Activated CD4-positive, alpha-beta T cell treated with anti-CD3 and anti-CD28 coated beads, Interleukin-2, amount 10 ng/mL, durations not matched to agents 7 days and 5 days (primary cell): Measurements from ENCODE around the gene SLBP. TPM values are rescaled to one million over a fixed set of nuclear protein-coding genes. Genes with fewer than 3 reads are reported as not detected.
A peak's percentile ranks its signal among the peaks of the same experiment; 100 is the strongest.

ENCODE experiments used
- CTCF ChIA-PET: fragments of 350-600 bp; sonication (Branson Sonifier 250); formaldehyde crosslinking; loops from one replicate; lab custom pipeline; 2021; ENCODE audit warnings: antibody characterized with exemption; lab: Charles Lee
- POLR2A ChIA-PET: fragments of 350-600 bp; sonication (Branson Sonifier 250); formaldehyde crosslinking; loops from one replicate; lab custom pipeline; 2021; ENCODE audit warnings: antibody characterized with exemption; lab: Charles Lee
- DNase-seq: peaks from one replicate; pipeline ENCODE4 v3.0.0-alpha.2; 2020
- H3K27ac Mint-ChIP-seq: one replicate; pipeline ENCODE4 v1.8.0; 2021; ENCODE audit warnings: mild to moderate bottlenecking, moderate library complexity, mixed read lengths
- H3K27me3 Mint-ChIP-seq: one replicate; pipeline ENCODE4 v1.8.0; 2021; ENCODE audit warnings: mixed read lengths
- H3K36me3 Mint-ChIP-seq: one replicate; pipeline ENCODE4 v1.8.0; 2021; ENCODE audit warnings: low read depth, mixed read lengths
- H3K4me1 Mint-ChIP-seq: one replicate; pipeline ENCODE4 v1.8.0; 2021; ENCODE audit warnings: mixed read lengths
- H3K4me3 Mint-ChIP-seq: one replicate; pipeline ENCODE4 v1.8.0; 2021; ENCODE audit warnings: mild to moderate bottlenecking, moderate library complexity, mixed read lengths
- H3K9me3 Mint-ChIP-seq: one replicate; pipeline ENCODE4 v1.8.0; 2021; ENCODE audit warnings: mixed read lengths
- total RNA-seq, 2 experiments: library from RNA; stranded (reverse); gene quantifications; one replicate each; pipeline ENCODE4 v1.2.3, GENCODE V29; 2021

SLBP gene
- total RNA-seq, 2 experiments from 2014 or later: 116 to 137 TPM

DNA sequence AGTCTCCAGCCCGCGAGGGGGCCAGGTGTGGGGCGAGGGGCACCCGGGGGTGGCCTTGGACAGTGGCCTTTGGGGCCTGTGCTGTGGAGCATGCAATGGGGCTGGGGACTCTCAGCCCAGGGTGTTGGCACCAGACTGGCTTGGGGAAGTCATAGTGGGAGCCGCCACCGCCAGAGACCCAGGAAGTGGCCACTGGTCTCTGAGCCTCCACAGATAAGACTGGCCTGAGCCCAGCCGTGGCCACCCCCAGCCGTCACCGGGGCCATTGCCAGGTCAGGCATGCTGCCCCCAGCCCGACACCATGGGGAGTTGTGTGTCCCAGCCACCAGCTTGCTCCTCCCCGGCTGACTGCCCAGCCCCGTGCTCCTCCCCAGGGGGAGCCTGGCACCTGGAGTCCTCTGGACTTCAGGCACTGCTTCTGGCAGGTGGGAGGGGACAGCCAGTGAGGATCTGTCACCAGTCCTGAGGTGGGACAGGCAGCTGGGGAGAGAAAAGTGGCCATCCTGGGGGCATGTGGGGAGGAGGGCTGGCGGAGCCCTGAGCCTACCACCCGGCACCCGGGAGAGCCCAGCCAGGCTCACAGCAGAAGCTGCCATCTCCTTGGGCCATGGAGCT, 41.7 kb upstream of the SLBP start:
- Mint-ChIP-seq H3K36me3 (no peaks in the 10 kb centered on the region), H3K27me3 (no peaks in the 10 kb centered on the region), H3K27ac (no peak overlapping the region), H3K4me3 (no peak overlapping the region), H3K4me1 (peaks cover 3% of the 10 kb centered on the region), H3K9me3 (no peaks in the 10 kb centered on the region)
- DNase-seq: no peak
- POLR2A ChIA-PET: no interaction called here
- CTCF ChIA-PET: interaction anchor here (1.4 kb wide), 1 partner anchor 21 kb away, joined by 3 read pairs; no protein-coding TSS in a partner anchor

DNA sequence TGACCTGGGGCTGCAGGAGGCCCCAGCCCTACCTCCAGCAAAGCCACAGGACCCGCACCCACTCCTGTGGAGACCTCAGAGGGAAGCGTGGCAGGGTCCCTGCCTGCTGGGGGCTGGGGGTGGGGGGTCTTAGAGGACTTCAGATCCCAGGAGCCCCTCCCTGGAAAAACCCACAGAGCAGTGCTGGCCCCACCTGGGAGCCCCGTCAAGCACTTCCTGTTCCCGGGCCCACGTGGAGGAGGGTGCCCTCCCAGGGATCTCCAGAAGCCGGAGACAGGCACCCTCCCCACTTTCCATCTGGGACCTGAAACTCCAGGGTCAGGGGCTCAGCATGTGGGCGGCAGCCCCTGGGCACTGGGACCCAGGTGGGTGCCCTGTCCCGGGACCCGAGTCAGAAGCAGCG, 41.2 kb upstream of the SLBP start:
- H3K9me3 Mint-ChIP-seq: no peaks in the 10 kb centered on the region
- no peak overlapping the region for H3K4me3 Mint-ChIP-seq
- ChIA-PET CTCF (no interaction called here), POLR2A (no interaction called here)
- no peak for DNase-seq
- H3K27ac Mint-ChIP-seq: no peak overlapping the region
- H3K36me3 Mint-ChIP-seq: no peaks in the 10 kb centered on the region
- no peaks in the 10 kb centered on the region for H3K27me3 Mint-ChIP-seq
- peaks cover 3% of the 10 kb centered on the region for H3K4me1 Mint-ChIP-seq

DNA sequence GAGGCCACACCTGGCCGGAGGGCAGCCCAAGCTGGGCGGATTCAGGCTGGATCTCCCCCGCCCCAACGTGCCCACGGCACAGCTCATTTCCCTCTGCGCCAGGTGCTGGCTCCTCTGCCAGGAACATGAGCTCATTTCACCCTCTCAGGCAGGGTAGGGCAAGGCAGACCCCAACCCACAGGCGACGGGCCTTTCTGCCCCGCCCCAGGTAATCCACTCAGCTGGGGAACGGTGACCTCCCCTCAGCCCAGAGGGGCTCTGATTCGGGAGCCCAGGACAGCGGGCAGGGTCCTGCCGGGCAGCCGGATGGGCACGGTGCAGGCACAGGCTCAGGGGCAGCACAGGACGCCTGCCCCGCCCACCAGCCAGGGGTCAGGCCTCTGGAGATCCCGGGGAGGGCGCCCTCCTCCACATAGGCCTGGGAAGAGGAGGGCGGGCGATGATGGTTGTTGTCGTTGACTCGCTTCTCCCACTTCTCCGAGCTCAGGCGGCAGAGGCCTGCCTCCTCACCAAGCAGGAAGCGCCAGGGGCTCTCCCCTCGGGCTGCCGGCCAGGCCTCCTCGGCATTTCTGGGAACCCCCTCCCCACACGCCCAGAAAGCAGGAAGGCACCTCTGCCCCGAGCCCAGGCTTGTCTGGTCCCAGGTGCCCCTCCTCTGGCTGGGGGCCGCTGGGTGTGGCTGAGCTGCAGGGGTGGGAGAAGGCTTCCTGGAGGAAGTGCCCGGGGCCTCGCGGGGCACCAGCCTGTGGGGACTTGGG, 40.3 kb upstream of the SLBP start:
- no peaks in the 10 kb centered on the region for H3K27me3 Mint-ChIP-seq
- H3K4me1 Mint-ChIP-seq: peaks cover 3% of the 10 kb centered on the region
- no peak overlapping the region for H3K4me3 Mint-ChIP-seq
- DNase-seq: peak; percentile 42
- H3K36me3 Mint-ChIP-seq: no peaks in the 10 kb centered on the region
- H3K9me3 Mint-ChIP-seq: no peaks in the 10 kb centered on the region
- ChIA-PET POLR2A (no interaction called here), CTCF (interaction anchor here (1.0 to 2.1 kb wide), 4 partner anchors 22 to 60 kb away, joined by 3 to 7 read pairs (median 4); partner anchors contain the start of gene FGFR3)
- H3K27ac Mint-ChIP-seq: peak overlapping the region; percentile 31

DNA sequence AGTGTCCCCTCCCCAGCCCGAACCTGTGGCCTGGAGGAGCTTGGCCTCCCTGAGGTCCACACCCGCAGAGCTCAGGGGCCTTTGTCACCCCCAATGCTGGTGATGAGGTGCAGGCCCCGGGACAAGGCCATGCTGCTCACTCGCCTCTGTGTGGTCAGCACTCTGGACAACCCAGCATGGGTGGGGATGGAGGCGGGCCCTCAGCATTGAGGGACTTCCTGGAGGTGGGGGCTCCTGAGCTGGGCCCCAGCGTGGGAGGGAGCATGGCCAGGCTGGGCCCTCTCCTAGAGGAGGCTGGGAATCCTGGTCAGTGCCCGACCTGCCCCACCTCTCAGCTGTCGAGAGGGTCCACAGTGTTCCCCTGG, 39.8 kb upstream of the SLBP start:
- DNase-seq: no peak
- Mint-ChIP-seq H3K27ac (no peak overlapping the region), H3K36me3 (no peaks in the 10 kb centered on the region), H3K9me3 (no peaks in the 10 kb centered on the region), H3K4me1 (peaks cover 3% of the 10 kb centered on the region), H3K27me3 (no peaks in the 10 kb centered on the region), H3K4me3 (no peak overlapping the region)
- ChIA-PET POLR2A (interaction anchor here (0.6 kb wide), 1 partner anchor 109 kb away, joined by 4 read pairs; no protein-coding TSS in a partner anchor), CTCF (interaction anchor here (1.0 to 2.1 kb wide), 4 partner anchors 21 to 61 kb away, joined by 3 to 7 read pairs (median 4); partner anchors contain the start of gene FGFR3)

DNA sequence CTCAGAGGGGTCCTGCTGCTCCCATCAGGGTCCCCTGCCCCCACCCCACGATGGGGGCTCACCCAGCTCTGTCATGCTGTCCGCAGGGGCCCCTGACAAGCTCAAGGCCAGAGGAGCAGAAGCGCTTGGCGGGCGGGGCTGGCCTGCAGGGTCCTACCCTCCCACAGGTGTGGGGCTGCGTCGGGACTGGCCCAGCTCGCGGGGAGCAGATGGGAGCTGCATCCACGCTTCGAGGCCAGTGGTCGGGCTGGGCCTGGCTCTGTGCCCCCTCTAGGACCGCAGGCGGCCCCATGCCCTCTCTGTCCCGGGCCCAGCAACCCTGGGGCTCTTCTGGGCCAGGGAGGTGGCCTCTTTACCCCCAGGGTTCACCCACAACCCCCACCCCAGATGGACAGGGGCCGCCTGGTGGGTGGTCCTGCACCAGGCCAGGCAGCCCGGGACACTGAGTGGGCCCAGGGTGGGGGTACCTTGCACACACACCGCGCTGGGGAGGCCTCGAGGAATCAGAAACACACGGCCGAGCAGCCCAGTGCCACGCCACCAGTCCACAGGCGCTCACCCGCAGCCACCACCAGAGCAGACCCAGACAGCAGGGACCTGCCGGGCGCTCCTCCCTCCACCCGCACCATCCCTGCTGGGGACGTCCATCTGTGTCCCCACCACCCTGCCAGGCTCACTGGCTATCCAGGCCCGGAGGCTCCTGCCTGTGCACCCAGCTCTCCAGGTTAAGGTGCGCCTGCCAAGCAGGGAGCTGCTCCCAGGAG, 39.2 kb upstream of the SLBP start:
- no peak overlapping the region for H3K27ac Mint-ChIP-seq
- peaks cover 3% of the 10 kb centered on the region for H3K4me1 Mint-ChIP-seq
- H3K27me3 Mint-ChIP-seq: no peaks in the 10 kb centered on the region
- H3K9me3 Mint-ChIP-seq: no peaks in the 10 kb centered on the region
- DNase-seq: no peak
- POLR2A ChIA-PET: interaction anchor here (0.6 kb wide), 1 partner anchor 109 kb away, joined by 4 read pairs; no protein-coding TSS in a partner anchor
- H3K4me3 Mint-ChIP-seq: no peak overlapping the region
- CTCF ChIA-PET: interaction anchor here (1.0 to 2.1 kb wide), 4 partner anchors 21 to 61 kb away, joined by 3 to 7 read pairs (median 4); partner anchors contain the start of gene FGFR3
- H3K36me3 Mint-ChIP-seq: no peaks in the 10 kb centered on the region

DNA sequence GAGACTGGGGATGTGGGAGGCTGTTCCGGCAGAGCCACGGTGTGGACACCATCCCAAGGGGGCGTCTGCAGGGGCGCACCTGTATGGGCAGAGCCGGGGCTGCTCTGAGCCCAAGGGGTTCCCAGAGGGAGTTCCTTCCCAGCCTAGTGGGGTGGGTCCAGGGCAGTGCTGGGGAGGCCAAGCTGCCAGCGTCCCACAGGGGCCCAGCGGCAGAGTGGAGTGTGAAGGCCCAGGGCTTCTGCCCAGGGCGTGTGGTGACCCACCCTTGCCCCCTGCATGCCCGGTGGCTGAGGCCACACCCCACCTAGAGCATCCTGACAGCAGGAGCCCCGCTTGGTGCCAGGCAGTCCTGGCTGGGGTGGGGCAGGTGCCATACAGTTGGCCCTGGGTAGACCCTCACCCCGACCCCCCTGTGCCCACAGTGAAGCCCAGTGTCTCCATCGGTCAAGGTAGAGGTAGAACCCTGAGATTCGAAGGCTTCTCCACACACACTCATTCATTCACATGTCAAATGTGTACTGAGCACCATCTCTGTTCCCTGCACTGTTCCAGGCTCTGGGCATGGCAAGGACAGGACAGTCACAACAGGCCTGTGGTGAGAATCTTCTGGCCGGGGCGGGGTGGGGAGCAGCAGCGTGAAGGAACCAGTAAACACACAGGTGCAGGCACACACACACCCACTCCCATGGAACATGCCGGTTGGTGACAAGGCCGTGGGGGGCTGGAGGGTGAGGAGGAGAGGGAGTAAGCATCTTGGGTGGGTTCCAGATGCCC, 38.4 kb upstream of the SLBP start:
- CTCF ChIA-PET: interaction anchor here (2.1 kb wide), 1 partner anchor 20 kb away, joined by 7 read pairs; no protein-coding TSS in a partner anchor

DNA sequence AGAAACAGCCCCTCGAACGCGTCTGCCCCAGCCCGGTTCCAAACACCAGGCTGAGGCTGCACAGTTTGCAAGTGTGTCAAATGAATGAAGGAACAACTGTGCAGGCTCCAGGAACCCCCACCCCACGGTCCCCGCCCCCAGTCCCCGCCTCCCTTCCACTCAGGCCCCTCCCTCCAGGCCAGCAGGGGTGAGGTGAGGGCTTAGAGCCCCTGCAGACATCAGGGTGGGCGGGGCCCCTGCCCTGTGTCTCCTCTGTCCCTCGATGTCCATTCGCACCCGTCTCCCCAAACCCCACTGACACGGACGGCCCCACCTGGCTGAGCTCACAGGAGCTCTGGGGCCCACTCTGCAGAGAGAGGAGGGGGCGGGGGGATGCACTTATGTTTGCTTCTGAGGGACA, 37.7 kb upstream of the SLBP start:
- POLR2A ChIA-PET: no interaction called here

More for the DNA sequence above, 38.4 kb upstream of the SLBP start:
- no peak for DNase-seq
- Mint-ChIP-seq H3K4me3 (no peak overlapping the region), H3K4me1 (peaks cover 3% of the 10 kb centered on the region), H3K36me3 (no peaks in the 10 kb centered on the region), H3K9me3 (no peaks in the 10 kb centered on the region), H3K27ac (no peak overlapping the region), H3K27me3 (no peaks in the 10 kb centered on the region)
- POLR2A ChIA-PET: no interaction called here

DNA sequence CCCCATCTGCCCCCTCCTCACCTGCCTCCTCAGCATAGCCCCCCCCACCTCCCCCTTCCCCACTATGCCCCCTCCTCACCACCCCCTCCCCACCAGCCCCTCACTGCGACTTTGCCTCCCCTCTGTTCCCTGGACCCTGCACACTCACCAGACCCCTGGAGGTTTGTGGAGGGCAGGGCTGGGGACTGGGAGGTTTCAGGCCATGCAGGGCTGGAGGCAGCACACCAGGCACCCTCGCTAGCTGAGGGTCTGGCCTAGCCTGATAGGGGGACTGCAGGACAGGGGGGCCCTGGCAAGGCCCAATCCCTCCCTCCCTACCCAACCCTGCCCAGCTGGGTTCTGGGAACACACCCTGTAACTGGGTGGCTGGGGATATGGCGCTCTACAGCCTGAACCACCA, 37.3 kb upstream of the SLBP start:
- Mint-ChIP-seq H3K9me3 (no peaks in the 10 kb centered on the region), H3K4me1 (peaks cover 3% of the 10 kb centered on the region), H3K27ac (no peak overlapping the region), H3K4me3 (no peak overlapping the region), H3K36me3 (peaks cover 3% of the 10 kb centered on the region), H3K27me3 (no peaks in the 10 kb centered on the region)
- CTCF ChIA-PET: no interaction called here
- POLR2A ChIA-PET: no interaction called here
- no peak for DNase-seq

More for the DNA sequence above, 37.7 kb upstream of the SLBP start:
- Mint-ChIP-seq H3K4me1 (peaks cover 3% of the 10 kb centered on the region), H3K27me3 (no peaks in the 10 kb centered on the region), H3K27ac (no peak overlapping the region), H3K36me3 (peaks cover 3% of the 10 kb centered on the region), H3K9me3 (no peaks in the 10 kb centered on the region), H3K4me3 (no peak overlapping the region)
- CTCF ChIA-PET: no interaction called here
- no peak for DNase-seq

DNA sequence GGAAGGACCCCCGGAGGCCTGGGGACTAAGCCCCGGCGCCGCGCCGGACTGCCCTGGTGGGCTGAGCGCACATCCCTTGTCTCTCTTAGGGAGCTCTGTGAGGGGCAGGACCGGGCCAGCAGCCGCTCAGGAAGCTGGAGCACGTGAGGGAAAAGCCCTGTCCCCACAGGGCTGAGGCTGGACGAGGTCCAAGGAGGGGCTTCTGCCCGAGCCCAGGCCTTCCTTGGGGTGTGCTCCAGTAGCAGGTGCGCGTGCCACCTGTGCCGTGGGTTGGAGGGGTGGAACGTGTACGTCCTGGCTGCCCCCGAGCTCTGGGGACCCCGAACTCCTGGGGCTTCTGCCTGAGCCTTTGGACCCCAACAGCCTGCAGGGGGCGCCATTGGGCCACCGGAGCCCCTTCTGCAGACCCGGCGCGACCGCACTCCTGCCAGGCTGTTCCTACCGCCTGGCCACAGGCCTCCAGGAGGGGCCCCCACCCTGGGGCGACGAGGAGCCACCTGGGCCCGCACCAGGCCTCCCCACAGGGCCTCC, 36.4 kb upstream of the SLBP start:
- Mint-ChIP-seq H3K4me3 (no peak overlapping the region), H3K27ac (no peak overlapping the region), H3K27me3 (no peaks in the 10 kb centered on the region), H3K4me1 (peaks cover 3% of the 10 kb centered on the region), H3K36me3 (peaks cover 6% of the 10 kb centered on the region), H3K9me3 (no peaks in the 10 kb centered on the region)
- peak; percentile 85 for DNase-seq
- POLR2A ChIA-PET: no interaction called here
- CTCF ChIA-PET: interaction anchor here (0.7 to 2.1 kb wide), 12 partner anchors 10 to 697 kb away, joined by 3 to 10 read pairs (median 4); partner anchors contain the start of gene FGFR3

DNA sequence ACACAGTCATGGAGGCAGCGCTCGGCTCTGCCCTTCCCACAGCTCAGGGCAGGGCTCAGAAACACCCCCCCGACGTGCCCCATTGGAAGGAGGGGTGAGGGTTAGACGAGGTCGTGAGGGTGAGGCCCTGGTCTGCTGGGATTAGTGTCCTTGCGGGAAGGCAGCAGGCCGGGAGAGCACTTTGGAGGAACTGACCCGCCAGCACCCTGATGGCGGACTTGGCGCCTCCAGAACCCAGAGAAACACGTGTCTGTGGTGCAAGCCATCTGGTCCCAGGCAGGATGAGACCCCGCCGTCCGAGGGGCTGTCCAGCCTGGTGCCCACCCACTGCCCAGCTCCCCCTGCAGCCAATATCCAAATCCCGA, 35.5 kb upstream of the SLBP start:
- ChIA-PET CTCF (interaction anchor here (1.0 to 2.1 kb wide), 7 partner anchors 11 to 60 kb away, joined by 4 to 10 read pairs (median 5); no protein-coding TSS in a partner anchor), POLR2A (no interaction called here)
- Mint-ChIP-seq H3K9me3 (no peaks in the 10 kb centered on the region), H3K27me3 (no peaks in the 10 kb centered on the region), H3K4me1 (no peaks in the 10 kb centered on the region), H3K4me3 (no peak overlapping the region), H3K36me3 (peaks cover 9% of the 10 kb centered on the region), H3K27ac (no peak overlapping the region)
- DNase-seq: no peak

DNA sequence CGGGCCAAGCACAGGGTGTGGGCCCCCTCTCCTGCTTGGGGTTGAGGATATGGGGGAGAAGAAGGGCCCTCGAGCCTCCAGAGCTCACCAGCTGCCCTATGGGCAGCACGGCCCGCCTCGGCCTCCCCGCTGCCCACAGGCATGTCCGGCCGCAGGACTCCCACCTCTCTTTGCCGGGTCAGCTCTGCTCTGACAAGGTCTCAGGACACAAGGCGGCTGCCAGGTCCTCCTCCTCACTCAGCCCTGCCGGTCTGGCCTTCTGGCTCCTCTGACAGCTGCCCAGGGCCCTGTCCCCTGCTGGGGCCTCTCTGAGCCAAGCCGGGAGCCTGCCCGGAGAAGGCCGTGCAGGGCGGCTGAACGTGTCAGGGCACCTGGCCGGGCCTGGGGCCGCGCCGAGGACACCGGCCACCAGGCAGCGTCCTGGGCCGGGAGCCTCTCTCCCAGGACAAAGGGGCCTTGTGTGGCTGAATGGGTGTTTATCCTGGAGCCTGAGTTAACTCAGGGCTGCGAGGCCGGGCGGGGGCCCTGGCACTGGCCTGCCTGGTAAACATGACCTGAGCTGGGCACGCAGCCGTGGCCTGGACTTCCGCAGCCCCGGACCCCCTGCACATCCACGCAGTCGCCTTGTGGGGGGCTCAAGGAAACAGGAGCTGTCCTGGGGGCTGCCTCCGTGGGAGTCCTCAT, 34.9 kb upstream of the SLBP start:
- POLR2A ChIA-PET: no interaction called here
- Mint-ChIP-seq H3K36me3 (peaks cover 12% of the 10 kb centered on the region), H3K9me3 (no peaks in the 10 kb centered on the region), H3K27me3 (no peaks in the 10 kb centered on the region), H3K27ac (no peak overlapping the region), H3K4me1 (no peaks in the 10 kb centered on the region), H3K4me3 (no peak overlapping the region)
- no peak for DNase-seq
- CTCF ChIA-PET: interaction anchor here (0.8 to 2.9 kb wide), 6 partner anchors 11 to 71 kb away, joined by 3 to 10 read pairs (median 6); no protein-coding TSS in a partner anchor
